Skeletal muscle satellite cell (primary cell): ENCODE data around the gene TMEM218. TPM values are rescaled to one million over a fixed set of nuclear protein-coding genes. Genes with fewer than 3 reads are reported as not detected.

Experiments
- H3K27me3 ChIP-seq: 2 replicates; pipeline ENCODE4 v1.7.0; 2013; ENCODE audit warnings: low read length; ENCODE audit not compliant: control insufficient read depth, insufficient read depth
- H3K36me3 ChIP-seq: 2 replicates; pipeline ENCODE4 v1.7.0; 2013; ENCODE audit warnings: mild to moderate bottlenecking, control low read depth, low read length; ENCODE audit not compliant: insufficient read depth
- H3K4me1 ChIP-seq: 2 replicates; pipeline ENCODE4 v1.7.0; 2013; ENCODE audit warnings: low read length; ENCODE audit not compliant: control insufficient read depth, insufficient read depth
- H3K4me2 ChIP-seq: 2 replicates; pipeline ENCODE4 v1.7.0; 2013; ENCODE audit warnings: mild to moderate bottlenecking, low read length
- H3K4me3 ChIP-seq: 2 replicates; pipeline ENCODE4 v1.7.0; 2013; ENCODE audit warnings: low read length
- H3K9ac ChIP-seq: 2 replicates; pipeline ENCODE4 v1.7.0; 2013; ENCODE audit warnings: mild to moderate bottlenecking, low read depth, low read length, moderate library complexity
- H3K9me3 ChIP-seq: replicated peaks from 2 replicates; pipeline ENCODE4 v1.7.0; 2013; ENCODE audit warnings: mild to moderate bottlenecking, control low read depth, low read length
- total RNA-seq: library from RNA; depleted of rRNA; stranded (reverse); fragments of >200 nt; gene quantifications from 2 replicates; pipeline ENCODE4 v1.2.3, GENCODE V29; 2012; rRNA removed

The TMEM218 gene
- total RNA-seq, result 23.8 and 24.8 TPM in 2 replicates

GRCh38 chr11:125111343-125112207, at the start of gene TMEM218:
Gene TMEM218, minus strand, starts transcription at chr11:125111626. Its CDS starts 9,385 bp downstream, at chr11:125102241.
- H3K9ac ChIP-seq, result peak within 1 kb of the TSS; percentile 85
- H3K4me2 ChIP-seq, result peak within 1 kb of the TSS; percentile 86
- no peaks in the 10 kb centered on the region for H3K36me3 ChIP-seq
- peaks cover 12% of the 10 kb centered on the region for H3K4me1 ChIP-seq
- no peaks in the 10 kb centered on the region for H3K9me3 ChIP-seq
- H3K27me3 ChIP-seq, result no peaks in the 10 kb centered on the region
- peak within 1 kb of the TSS; percentile 84 for H3K4me3 ChIP-seq

GRCh38 chr11:125157953-125158680, 46.7 kb upstream of the TMEM218 start:
- H3K36me3 ChIP-seq, result no peaks in the 10 kb centered on the region
- no peak overlapping the region for H3K4me3 ChIP-seq
- H3K27me3 ChIP-seq, result peaks cover 7% of the 10 kb centered on the region
- H3K9me3 ChIP-seq, result no peaks in the 10 kb centered on the region
- H3K4me2 ChIP-seq, result no peak overlapping the region
- H3K4me1 ChIP-seq, result no peaks in the 10 kb centered on the region
- no peak overlapping the region for H3K9ac ChIP-seq

GRCh38 chr11:125157118-125157733, 45.8 kb upstream of the TMEM218 start:
- Histone ChIP-seq H3K4me1 (no peaks in the 10 kb centered on the region), H3K4me3 (no peak overlapping the region), H3K36me3 (no peaks in the 10 kb centered on the region), H3K27me3 (peaks cover 7% of the 10 kb centered on the region), H3K4me2 (no peak overlapping the region), H3K9ac (no peak overlapping the region), H3K9me3 (no peaks in the 10 kb centered on the region)

GRCh38 chr11:125156346-125157117, 45.1 kb upstream of the TMEM218 start:
- H3K9ac ChIP-seq, result no peak overlapping the region

GRCh38 chr11:125155767-125156166, 44.3 kb upstream of the TMEM218 start:
- no peak overlapping the region for H3K4me3 ChIP-seq

More at GRCh38 chr11:125156346-125157117, 45.1 kb upstream of the TMEM218 start:
- H3K4me2 ChIP-seq, result no peak overlapping the region
- H3K36me3 ChIP-seq, result no peaks in the 10 kb centered on the region
- H3K4me3 ChIP-seq, result no peak overlapping the region
- H3K4me1 ChIP-seq, result no peaks in the 10 kb centered on the region
- H3K9me3 ChIP-seq, result no peaks in the 10 kb centered on the region
- peaks cover 7% of the 10 kb centered on the region for H3K27me3 ChIP-seq

GRCh38 chr11:125155100-125155444, 43.6 kb upstream of the TMEM218 start:
- H3K4me2 ChIP-seq, result no peak overlapping the region
- no peak overlapping the region for H3K9ac ChIP-seq
- H3K9me3 ChIP-seq, result no peaks in the 10 kb centered on the region
- H3K27me3 ChIP-seq, result peaks cover 7% of the 10 kb centered on the region
- H3K36me3 ChIP-seq, result no peaks in the 10 kb centered on the region
- H3K4me3 ChIP-seq, result no peak overlapping the region
- H3K4me1 ChIP-seq, result no peaks in the 10 kb centered on the region

More at GRCh38 chr11:125155767-125156166, 44.3 kb upstream of the TMEM218 start:
- Histone ChIP-seq H3K36me3 (no peaks in the 10 kb centered on the region), H3K9me3 (no peaks in the 10 kb centered on the region), H3K27me3 (peaks cover 7% of the 10 kb centered on the region), H3K4me2 (no peak overlapping the region), H3K4me1 (no peaks in the 10 kb centered on the region), H3K9ac (no peak overlapping the region)

GRCh38 chr11:125154378-125155099, 43.1 kb upstream of the TMEM218 start:
- H3K9me3 ChIP-seq, result no peaks in the 10 kb centered on the region
- no peak overlapping the region for H3K4me3 ChIP-seq
- no peaks in the 10 kb centered on the region for H3K36me3 ChIP-seq
- no peak overlapping the region for H3K9ac ChIP-seq
- H3K4me2 ChIP-seq, result no peak overlapping the region
- H3K27me3 ChIP-seq, result peaks cover 7% of the 10 kb centered on the region
- H3K4me1 ChIP-seq, result no peaks in the 10 kb centered on the region

GRCh38 chr11:125153837-125154236, 42.4 kb upstream of the TMEM218 start:
- Histone ChIP-seq H3K4me2 (no peak overlapping the region), H3K36me3 (no peaks in the 10 kb centered on the region), H3K4me1 (no peaks in the 10 kb centered on the region), H3K9me3 (no peaks in the 10 kb centered on the region), H3K9ac (no peak overlapping the region), H3K27me3 (peaks cover 7% of the 10 kb centered on the region), H3K4me3 (no peak overlapping the region)

GRCh38 chr11:125148743-125149142, 37.3 kb upstream of the TMEM218 start:
- H3K36me3 ChIP-seq, result no peaks in the 10 kb centered on the region
- H3K27me3 ChIP-seq, result peaks cover 4% of the 10 kb centered on the region
- H3K4me3 ChIP-seq, result no peak overlapping the region
- no peak overlapping the region for H3K4me2 ChIP-seq
- no peaks in the 10 kb centered on the region for H3K4me1 ChIP-seq
- H3K9ac ChIP-seq, result no peak overlapping the region
- no peaks in the 10 kb centered on the region for H3K9me3 ChIP-seq

GRCh38 chr11:125148011-125148410, 36.6 kb upstream of the TMEM218 start:
- Histone ChIP-seq H3K27me3 (peaks cover 4% of the 10 kb centered on the region), H3K4me2 (no peak overlapping the region), H3K36me3 (no peaks in the 10 kb centered on the region), H3K9ac (no peak overlapping the region), H3K9me3 (no peaks in the 10 kb centered on the region), H3K4me3 (no peak overlapping the region), H3K4me1 (no peaks in the 10 kb centered on the region)
